Common myeloid progenitor, CD34-positive (primary cell): Measurements from ENCODE around the gene MUC22.
A peak's percentile ranks its signal among the peaks of the same experiment; 100 is the strongest.

Experiments
- CTCF ChIA-PET: fragments of 350-600 bp; sonication (Branson Sonifier 250); formaldehyde crosslinking; loops from one replicate; lab custom pipeline; 2021; ENCODE audit warnings: antibody characterized with exemption; lab: Charles Lee
- POLR2A ChIA-PET: fragments of 350-600 bp; sonication (Branson Sonifier 250); formaldehyde crosslinking; loops from one replicate; lab custom pipeline; 2021; ENCODE audit warnings: antibody characterized with exemption; lab: Charles Lee
- DNase-seq, 3 donors: peaks; one replicate each; pipeline versions ENCODE4 v3.0.0 to v3.0.0-alpha.2; 2013
- H3K27ac ChIP-seq, 2 experiments: 1 replicate in 1 of 2; 2 replicates in 1 of 2; pipeline ENCODE4 v1.7.0; 2013; ENCODE audit warnings: inconsistent platforms in 2 of 2, low read length in 2 of 2, mild to moderate bottlenecking in 2 of 2, low read depth in 1 of 2, moderate library complexity in 1 of 2; ENCODE audit not compliant: severe bottlenecking in 2 of 2, insufficient read depth in 1 of 2, poor library complexity in 1 of 2
- H3K27me3 ChIP-seq, 5 experiments: replicated peaks in 2 of 5; 1 replicate in 3 of 5; 2 replicates in 2 of 5; pipeline versions ENCODE4 v1.6.1 to v1.7.0; 2013; ENCODE audit warnings: low read length in 4 of 5, mild to moderate bottlenecking in 2 of 5, moderate library complexity in 2 of 5, inconsistent platforms in 1 of 5; ENCODE audit not compliant: insufficient read depth in 5 of 5, control insufficient read depth in 4 of 5
- H3K36me3 ChIP-seq, 4 experiments: 1 replicate in 2 of 4; 2 replicates in 2 of 4; pipeline versions ENCODE4 v1.6.1 to v1.7.0; 2013; ENCODE audit warnings: low read length in 3 of 4, control low read depth in 1 of 4, mild to moderate bottlenecking in 1 of 4; ENCODE audit not compliant: control insufficient read depth in 4 of 4, insufficient read depth in 4 of 4
- H3K4me1 ChIP-seq, 4 experiments: 1 replicate in 3 of 4; 2 replicates in 1 of 4; pipeline versions ENCODE4 v1.6.1 to v1.7.1; 2013; ENCODE audit warnings: low read length in 3 of 4, mild to moderate bottlenecking in 3 of 4, control low read depth in 1 of 4, inconsistent platforms in 1 of 4, moderate library complexity in 1 of 4; ENCODE audit not compliant: control insufficient read depth in 4 of 4, insufficient read depth in 4 of 4; ENCODE audit errors: control extremely low read depth in 1 of 4
- H3K4me3 ChIP-seq, 7 experiments: 1 replicate in 4 of 7; 2 replicates in 3 of 7; pipeline versions ENCODE4 v1.5.1 to v1.7.0; 2013; ENCODE audit warnings: mild to moderate bottlenecking in 7 of 7, low read length in 6 of 7, moderate library complexity in 6 of 7, inconsistent platforms in 2 of 7, low read depth in 2 of 7, control low read depth in 1 of 7; ENCODE audit not compliant: insufficient read depth in 4 of 7, control insufficient read depth in 1 of 7; ENCODE audit errors: extremely low read depth in 1 of 7
- H3K9me3 ChIP-seq, 5 experiments: 1 replicate in 4 of 5; 2 replicates in 1 of 5; pipeline versions ENCODE4 v1.6.1 to v1.7.1; 2013; ENCODE audit warnings: low read length in 4 of 5, mild to moderate bottlenecking in 2 of 5, inconsistent platforms in 1 of 5, low read depth in 1 of 5, moderate library complexity in 1 of 5; ENCODE audit not compliant: control insufficient read depth in 4 of 5, insufficient read depth in 2 of 5; ENCODE audit errors: control extremely low read depth in 1 of 5
- WGBS: methylation state at CpG from one replicate; pipeline ENCODE4 v1.1.5; 2013; ENCODE audit not compliant: insufficient coverage; 5-methylcytosine and 5-hydroxymethylcytosine counted together

The MUC22 gene

DNA sequence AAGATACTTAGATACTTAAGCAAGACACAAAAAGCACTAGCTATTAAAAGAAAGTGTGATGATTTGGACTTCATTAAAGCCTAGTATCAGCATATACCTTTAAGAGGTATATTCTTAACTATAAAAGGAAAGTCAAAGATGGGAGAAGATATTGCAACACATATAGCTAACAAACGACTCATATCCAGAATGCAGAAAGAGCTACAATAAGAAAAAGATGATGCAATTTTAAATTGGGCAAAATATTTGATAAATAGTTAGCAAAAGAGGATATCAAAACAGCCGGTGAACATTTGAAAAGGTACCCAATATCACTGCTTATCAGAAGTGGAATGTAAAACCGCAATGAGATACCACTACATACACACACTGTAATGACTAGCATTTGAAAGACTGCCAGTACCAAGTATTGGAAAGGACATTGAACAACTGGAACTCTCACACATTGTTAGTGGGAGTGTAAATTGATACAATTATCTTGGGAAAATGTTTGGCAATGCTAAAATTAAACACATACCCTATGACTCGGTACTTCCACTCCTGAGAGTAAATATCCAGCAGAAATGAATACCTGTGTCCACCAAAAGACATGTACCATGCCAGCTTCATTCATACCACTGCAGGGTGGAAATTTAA is 25.7 kb downstream of the MUC22 start:
- Histone ChIP-seq H3K4me1 (no peaks in the 10 kb centered on the region), H3K27me3 (peaks cover 0 to 12% (median 3%) of the 10 kb centered on the region in 5 experiments), H3K4me3 (no peak overlapping the region), H3K36me3 (no peaks in the 10 kb centered on the region), H3K27ac (no peak overlapping the region), H3K9me3 (no peaks in the 10 kb centered on the region)
- ChIA-PET POLR2A (no interaction called here), CTCF (interaction anchor here (1.0 kb wide), 1 partner anchor 19 kb away, joined by 3 read pairs; no protein-coding TSS in a partner anchor)
- DNase-seq, result no peak
- WGBS, result no CpG with 5 or more reads among the region's 4 CpGs

DNA sequence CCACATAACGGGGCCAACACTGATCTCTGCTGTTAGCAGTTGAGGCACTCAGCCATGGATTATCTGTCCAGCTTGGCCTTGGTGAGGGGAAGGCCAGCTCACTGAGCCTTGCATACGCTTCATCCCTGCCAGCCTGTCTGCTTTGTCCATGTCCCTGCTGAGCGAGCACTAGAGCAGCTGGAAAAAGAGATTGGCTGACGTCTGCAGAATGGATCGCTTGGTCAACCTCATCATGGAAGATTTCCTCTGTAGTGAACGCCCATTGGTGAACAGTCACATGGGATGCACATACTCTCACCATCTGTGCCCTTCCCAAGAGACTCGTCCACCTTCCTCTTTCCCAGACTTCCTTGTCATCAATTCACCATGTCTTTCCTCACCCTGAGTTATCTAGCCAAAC is 26.9 kb downstream of the MUC22 start:
- no peak overlapping the region for H3K27ac ChIP-seq
- ChIA-PET POLR2A (no interaction called here), CTCF (interaction anchor here (1.8 kb wide), 1 partner anchor 42 kb away, joined by 5 read pairs; no protein-coding TSS in a partner anchor)
- H3K9me3 ChIP-seq, result no peaks in the 10 kb centered on the region
- no peaks in the 10 kb centered on the region for H3K4me1 ChIP-seq
- peaks cover 0 to 12% (median 3%) of the 10 kb centered on the region in 5 experiments for H3K27me3 ChIP-seq
- 91% methylated on average over 7 of the region's 7 CpGs for WGBS
- H3K4me3 ChIP-seq, result no peak overlapping the region
- no peaks in the 10 kb centered on the region for H3K36me3 ChIP-seq
- no peak for DNase-seq

DNA sequence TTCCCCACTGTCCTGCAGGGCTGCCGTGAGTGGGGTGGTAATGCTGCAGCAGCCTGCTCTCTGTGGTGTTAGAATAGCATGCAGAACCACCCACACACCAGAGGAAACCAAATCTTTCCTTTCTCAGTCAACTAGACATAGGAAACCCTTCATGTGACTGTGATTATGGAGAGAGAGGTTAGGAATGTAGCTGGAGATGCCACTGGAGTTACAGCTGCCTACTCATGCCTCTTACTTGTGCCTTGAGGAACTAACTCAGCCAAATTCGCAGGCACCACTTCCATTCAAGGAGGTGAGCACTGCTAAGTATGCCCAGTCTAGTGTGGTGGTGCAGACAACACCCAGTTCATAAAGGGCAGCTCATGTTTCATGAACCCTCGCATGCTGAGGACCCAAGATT is 27.4 kb downstream of the MUC22 start:
- Histone ChIP-seq H3K4me1 (no peaks in the 10 kb centered on the region), H3K9me3 (no peaks in the 10 kb centered on the region), H3K27me3 (peaks cover 0 to 12% (median 3%) of the 10 kb centered on the region in 5 experiments), H3K27ac (no peak overlapping the region), H3K36me3 (no peaks in the 10 kb centered on the region), H3K4me3 (no peak overlapping the region)
- CTCF ChIA-PET, result interaction anchor here (1.5 to 1.8 kb wide), 2 partner anchors 41 to 122 kb away, joined by 5 read pairs; no protein-coding TSS in a partner anchor
- DNase-seq, result no peak
- POLR2A ChIA-PET, result no interaction called here
- 52% methylated on average over 3 of the region's 3 CpGs for WGBS

DNA sequence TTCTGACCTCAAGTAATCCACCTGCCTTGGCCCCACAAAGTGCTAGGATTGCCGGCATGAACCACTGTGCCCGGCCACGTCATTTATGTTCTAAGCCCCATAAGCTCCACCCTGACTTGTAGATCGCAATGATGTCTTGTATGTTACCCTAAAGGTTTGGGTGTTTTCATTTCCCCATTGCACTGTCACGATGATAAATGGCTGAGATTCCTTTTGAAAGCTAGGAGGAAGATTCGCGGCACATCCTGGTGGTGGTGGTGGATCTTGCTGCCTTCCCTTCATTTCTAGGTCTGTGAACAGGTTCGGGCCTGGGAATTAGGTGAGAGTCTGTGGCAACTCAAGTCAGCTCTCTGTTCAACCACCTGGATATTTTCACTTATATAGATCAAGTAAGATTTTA is 28.3 kb downstream of the MUC22 start:
- Histone ChIP-seq H3K4me1 (no peaks in the 10 kb centered on the region), H3K27me3 (peaks cover 0 to 18% (median 3%) of the 10 kb centered on the region in 5 experiments), H3K36me3 (no peaks in the 10 kb centered on the region), H3K4me3 (no peak overlapping the region), H3K27ac (no peak overlapping the region), H3K9me3 (no peaks in the 10 kb centered on the region)
- no peak for DNase-seq
- WGBS, result 100% methylated on average over 3 of the region's 8 CpGs
- ChIA-PET CTCF (interaction anchor here (0.9 to 1.8 kb wide), 5 partner anchors 21 to 123 kb away, joined by 3 to 5 read pairs (median 4); no protein-coding TSS in a partner anchor), POLR2A (no interaction called here)

DNA sequence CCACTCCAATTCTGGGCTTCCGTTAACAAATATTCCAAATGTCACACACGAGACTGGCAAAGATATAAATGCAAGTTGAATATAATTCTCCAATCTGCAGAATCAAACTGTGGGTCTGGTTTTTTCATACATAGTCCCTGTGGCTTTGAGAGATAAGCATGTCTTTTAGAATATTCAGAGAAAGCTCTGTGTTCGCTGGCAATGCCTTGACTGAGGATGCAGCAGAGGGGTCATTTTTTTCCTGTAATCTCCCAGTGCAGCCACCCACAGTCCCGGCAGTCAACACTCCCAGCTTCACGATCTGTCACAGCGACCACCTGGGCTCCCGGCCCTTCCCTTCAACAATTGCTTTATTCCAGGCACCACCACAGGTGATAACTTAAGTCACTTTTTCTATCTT is 30.5 kb downstream of the MUC22 start:
- CTCF ChIA-PET, result no interaction called here

DNA sequence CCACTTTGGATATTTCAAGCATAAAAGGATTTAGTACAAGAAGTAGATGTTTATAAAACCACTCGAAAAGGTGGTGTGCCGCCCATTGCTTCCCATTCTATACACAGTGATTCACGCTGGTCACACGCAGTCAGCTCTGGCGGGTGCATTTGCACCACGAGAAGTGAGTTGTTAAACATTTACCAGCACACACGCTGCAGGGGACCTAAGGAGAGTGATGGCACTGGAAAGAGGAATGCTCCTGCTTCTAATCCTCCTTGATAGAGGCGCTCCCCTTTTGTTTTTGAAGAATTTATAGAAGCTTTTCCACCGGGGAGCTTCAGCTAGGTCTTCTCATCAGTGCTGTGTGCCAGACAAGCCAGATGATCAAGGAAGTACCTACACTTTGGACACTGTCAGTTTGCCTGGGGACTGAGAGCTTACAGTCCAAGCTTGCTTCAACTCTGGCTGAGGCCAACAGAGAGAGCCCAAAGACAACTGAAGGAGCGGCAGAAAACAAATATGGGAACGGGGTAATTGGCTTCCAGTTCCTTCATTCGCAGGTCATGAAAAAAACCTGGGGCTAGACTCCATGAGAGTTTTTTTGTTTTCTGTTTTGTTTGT is 31.2 kb downstream of the MUC22 start:
- CTCF ChIA-PET, result interaction anchor here (1.0 to 3.7 kb wide), 3 partner anchors 20 to 126 kb away, joined by 3 to 11 read pairs (median 6); no protein-coding TSS in a partner anchor
- Histone ChIP-seq H3K27ac (no peak overlapping the region), H3K4me3 (no peak overlapping the region), H3K4me1 (no peaks in the 10 kb centered on the region), H3K36me3 (no peaks in the 10 kb centered on the region), H3K9me3 (no peaks in the 10 kb centered on the region), H3K27me3 (peaks cover 0 to 15% (median 3%) of the 10 kb centered on the region in 5 experiments)
- 92% methylated on average over 10 of the region's 12 CpGs for WGBS
- POLR2A ChIA-PET, result no interaction called here
- no peak for DNase-seq

More for the DNA sequence above, 30.5 kb downstream of the MUC22 start:
- POLR2A ChIA-PET, result no interaction called here
- DNase-seq, result peak; percentile 17 to 64 (median 35)
- WGBS, result 78% methylated on average over 6 of the region's 7 CpGs
- H3K9me3 ChIP-seq, result no peaks in the 10 kb centered on the region
- no peak overlapping the region for H3K4me3 ChIP-seq
- H3K36me3 ChIP-seq, result no peaks in the 10 kb centered on the region
- no peaks in the 10 kb centered on the region for H3K4me1 ChIP-seq
- no peak overlapping the region for H3K27ac ChIP-seq
- peaks cover 0 to 17% (median 3%) of the 10 kb centered on the region in 5 experiments for H3K27me3 ChIP-seq

DNA sequence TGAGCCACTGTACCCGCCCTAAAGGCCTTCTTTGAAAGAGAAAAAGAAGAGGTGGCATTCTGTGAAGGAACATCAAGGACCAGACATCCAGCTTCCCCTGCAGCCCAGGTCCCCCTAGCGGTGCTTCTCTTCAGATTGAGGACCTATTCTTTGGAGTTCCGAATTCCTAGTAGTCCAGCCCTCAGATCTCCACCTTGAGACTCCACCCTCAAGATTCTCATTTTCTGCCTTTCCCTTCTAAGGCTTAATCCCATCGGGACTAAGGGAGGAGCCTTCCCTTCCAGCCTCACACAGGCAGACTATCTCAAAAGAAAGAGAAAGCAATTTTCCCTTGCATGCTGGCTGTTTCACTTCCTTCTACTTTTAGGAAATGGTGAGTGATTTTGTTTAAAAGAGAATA is 32.5 kb downstream of the MUC22 start:
- CTCF ChIA-PET, result interaction anchor here (0.9 to 3.7 kb wide), 5 partner anchors 10 to 215 kb away, joined by 3 to 11 read pairs (median 3); no protein-coding TSS in a partner anchor
- POLR2A ChIA-PET, result no interaction called here
- no peaks in the 10 kb centered on the region for H3K36me3 ChIP-seq
- no peaks in the 10 kb centered on the region for H3K9me3 ChIP-seq
- peak; percentile 45 to 53 (median 50) for DNase-seq
- H3K27ac ChIP-seq, result no peak overlapping the region
- WGBS, result 19% methylated on average over 3 of the region's 4 CpGs
- H3K27me3 ChIP-seq, result peaks cover 0 to 14% (median 3%) of the 10 kb centered on the region in 5 experiments
- H3K4me3 ChIP-seq, result peak overlapping the region in 3 of 7 experiments; percentile 24 to 57 (median 32)
- H3K4me1 ChIP-seq, result no peaks in the 10 kb centered on the region
